SH-SY5Y (cell line): ENCODE data around the gene ZNF428.

ENCODE experiments used
- GATA2 ChIP-seq: IDR thresholded peaks from 2 replicates; pipeline ENCODE4 v1.6.1; 2011; ENCODE audit warnings: mild to moderate bottlenecking, low read depth, low read length
- GATA3 ChIP-seq: IDR thresholded peaks from 2 replicates; pipeline ENCODE4 v1.6.1; 2011; ENCODE audit warnings: low read depth, mild to moderate bottlenecking, low read length, moderate library complexity

DNA sequence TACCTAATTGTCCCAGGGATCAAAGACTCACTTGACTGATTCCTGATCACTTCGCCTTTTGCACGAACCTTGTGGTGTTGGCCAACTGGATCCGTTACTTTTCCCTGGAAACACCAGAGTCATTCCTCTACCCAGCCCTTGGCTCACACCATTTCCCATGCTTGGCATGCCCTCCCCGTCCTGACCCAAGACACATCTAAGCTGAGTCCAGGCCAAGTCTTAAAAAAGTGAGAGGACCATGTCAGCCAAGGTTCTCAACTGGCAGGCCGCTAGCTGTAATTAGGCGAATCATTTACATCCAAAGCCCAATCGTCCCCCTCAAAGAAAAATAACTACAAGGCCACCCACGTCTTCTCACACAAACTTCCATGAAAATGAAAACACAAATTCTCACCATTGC lies 39.1 kb upstream of the ZNF428 start:
- TF ChIP-seq GATA3 = no peak
- TF ChIP-seq GATA2 = no peak
